NCI-H82 (cell line): ENCODE data around the gene DMC1.
"Not testable (repeated sequence)": the region's sequence is repeated elsewhere in the genome, so short reads cannot be mapped to it uniquely, and the experiment has no call there.

Source experiments
- DNase-seq: peaks from one replicate; lab custom pipeline; 2025; lab: John Stamatoyannopoulos, UW

DMC1 gene

DNA sequence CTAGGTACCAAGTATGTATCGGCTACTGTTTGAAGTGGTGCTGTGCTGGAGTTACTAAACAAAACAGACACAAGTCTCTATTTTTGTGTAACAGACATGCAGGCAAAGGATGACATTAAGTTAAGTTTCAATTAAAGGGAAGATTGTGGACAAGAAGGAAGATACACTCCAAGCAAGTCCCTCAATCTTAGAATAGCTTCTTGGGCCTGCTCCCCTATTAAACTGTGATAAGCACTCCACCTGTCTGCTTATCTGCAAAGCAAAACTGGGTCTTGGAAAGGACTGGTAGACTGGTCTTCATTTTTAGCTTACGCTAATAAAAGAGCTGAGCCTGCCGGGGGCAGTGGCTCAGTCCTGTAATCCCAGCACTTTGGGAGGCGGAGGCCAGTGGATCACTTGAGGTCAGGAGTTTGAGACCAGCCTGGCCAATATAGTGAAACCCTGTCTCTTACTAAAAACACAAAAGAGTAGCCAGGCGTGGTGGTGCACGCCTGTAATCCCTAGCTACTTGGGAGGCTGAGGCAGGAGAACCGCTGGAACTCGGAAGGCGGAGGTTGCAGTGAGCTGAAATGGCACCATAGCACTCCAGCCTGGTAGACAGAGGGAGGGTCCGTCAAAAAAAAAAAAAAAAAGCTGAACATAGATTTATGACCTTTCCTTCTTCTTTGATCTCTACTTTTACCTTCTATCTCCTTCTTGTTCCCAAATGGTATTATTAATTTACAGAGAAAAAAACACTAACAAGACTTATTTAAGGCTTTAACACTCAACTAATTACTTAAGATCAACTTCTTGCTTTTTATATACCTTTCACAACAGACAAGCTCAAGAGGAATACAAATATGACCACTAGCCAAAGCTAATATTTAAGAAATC lies 67.9 kb downstream of the DMC1 start:
- DNase-seq = no peak

DNA sequence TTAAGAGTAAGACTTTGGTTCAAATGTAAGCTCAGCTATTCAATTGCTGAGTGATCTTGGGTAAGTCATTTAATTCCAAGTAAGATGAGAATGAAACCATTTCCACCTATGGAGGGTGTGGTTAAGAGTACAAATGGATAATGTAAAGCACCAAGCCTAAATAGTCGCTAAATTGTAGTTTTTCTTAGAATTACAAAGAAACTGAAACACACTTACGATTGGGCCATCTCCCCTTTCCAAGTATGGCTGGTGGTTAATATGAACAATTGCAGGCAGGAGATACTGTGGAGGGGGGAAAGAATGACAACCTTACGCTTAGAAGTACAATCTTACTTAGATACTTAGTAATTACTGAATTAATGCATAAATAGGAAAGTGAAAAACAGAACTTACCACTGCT lies 72.1 kb downstream of the DMC1 start:
- DNase-seq = no peak

DNA sequence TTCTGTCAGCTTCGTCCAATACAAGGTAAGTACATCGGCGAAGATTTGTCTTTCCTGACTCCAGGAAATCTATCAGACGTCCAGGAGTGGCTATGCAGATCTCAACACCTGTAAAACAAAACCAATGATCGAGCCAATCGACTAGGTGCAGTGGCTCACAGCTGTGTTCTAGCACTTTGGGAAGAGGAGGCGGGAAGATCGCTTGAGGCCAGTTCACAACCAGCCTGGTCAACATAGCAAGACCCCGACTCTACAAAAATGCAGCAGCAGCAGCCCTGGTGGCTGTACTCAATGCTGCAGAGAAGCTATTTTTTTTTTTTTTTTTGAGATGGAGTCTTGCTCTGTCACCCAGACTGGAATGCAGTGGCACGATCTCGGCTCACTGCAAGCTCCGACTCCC lies 75.0 kb downstream of the DMC1 start:
- no peak for DNase-seq

DNA sequence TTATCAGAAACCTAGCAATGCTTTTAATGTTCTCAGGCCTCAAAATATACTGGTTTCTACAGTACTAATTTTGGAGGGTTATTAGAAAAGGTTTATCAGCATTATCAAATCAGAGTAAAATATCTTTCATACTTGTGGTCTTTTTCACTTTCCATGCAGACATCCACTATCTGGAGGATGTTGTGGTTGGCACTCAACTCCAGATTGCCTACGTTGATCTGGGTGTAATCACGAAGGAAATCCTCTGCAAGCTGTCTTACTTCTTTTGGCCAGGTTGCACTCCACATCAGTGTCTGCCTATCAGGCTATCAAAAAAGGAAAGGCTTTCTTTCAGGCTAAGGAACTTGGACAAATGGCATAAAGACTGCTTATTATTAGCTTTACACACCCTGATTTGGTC lies 75.5 kb downstream of the DMC1 start:
- no peak for DNase-seq

DNA sequence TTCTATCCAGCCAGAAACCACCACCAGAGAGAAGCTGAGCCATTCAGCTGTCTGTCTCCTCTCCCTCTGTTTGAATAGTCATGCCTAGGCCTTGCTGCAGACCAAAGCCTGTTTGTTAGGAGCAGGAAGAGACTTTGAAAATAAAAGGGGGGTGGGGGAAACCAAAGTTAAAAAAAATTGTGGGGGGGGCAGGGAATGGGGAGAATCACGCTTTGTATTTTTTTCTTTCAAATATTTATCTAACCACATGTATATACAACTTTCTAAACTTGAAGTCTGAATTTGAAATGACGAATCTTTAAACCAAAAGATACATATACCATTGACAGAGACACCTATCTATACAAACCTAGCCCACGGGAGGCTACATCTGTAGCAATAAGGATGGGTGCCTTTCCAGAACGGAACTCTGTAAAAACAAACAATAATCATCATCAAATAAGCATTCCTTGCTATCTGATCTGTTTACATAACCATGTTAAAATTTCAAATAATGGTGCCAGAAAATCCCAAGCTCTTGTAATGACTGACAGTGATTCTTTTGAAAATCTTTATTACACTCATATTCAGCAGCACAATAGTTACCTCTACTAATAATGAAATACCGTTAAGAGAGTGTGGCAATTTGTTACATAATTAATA lies 78.2 kb downstream of the DMC1 start:
- DNase-seq = no peak

DNA sequence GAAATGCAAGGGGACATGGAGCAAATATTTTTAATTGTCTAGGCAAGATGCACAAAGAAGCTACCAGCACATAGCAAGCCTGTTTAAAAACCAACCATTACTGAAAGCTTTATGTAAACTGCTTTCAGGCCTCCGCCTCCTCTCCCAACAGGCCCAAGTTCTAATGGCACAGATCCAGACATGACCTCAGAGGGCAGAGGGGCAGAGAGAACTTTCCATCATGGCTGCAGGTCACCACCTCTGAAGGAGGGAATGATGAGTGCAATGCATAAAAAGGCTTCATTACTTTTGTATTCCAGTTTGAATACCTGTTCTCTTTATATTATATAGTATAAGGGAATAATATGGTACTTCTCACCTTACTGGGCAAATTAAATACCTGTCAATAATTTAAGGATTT lies 79.1 kb downstream of the DMC1 start:
- DNase-seq = no peak

DNA sequence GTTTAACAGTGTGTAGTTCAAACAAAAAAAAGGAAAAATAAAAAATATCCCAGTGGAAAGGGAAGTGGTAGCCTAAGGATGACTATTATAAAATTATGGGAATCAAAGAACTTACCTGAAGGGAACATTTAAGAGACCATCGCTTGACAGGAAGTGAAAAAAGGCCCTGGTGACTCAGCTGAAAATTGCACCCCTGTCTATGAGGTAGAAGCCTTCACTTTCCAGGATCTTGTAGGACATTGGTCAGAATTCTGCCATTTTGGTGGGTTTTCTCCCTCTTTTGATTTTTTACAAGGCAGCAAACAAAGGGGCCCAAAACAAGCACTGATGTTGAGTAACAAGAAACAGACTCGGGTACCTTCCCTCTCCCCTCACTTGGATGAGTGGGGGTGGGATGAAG lies 79.5 kb downstream of the DMC1 start:
- DNase-seq = no peak

DNA sequence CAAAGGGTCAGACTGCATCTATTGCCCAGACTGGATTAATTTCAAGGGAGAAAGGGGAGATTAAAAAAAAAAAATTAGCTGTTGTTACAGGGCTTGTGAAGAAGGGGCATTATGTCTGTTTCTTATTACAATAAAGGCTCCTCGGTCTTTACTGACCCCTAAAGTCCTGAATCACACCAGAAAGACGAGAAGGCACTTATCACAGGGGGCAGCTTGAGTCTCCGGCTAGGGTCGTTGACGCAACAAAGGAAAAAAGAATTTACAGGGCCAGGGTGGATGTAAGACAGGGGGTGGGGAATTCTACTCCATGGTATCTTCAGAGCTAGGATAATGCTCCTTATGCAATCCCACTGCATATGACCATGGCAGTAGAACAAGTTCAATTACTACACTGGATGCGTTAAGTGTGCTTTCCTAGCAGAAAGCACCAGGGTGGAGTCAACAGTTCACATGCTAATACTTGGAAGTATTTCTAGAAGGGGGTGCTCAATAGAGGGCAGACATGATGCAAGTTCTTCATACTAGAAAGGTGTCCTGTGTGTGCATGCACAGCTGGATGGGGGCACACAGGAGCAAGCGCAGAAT lies 80.3 kb downstream of the DMC1 start:
- no peak for DNase-seq

DNA sequence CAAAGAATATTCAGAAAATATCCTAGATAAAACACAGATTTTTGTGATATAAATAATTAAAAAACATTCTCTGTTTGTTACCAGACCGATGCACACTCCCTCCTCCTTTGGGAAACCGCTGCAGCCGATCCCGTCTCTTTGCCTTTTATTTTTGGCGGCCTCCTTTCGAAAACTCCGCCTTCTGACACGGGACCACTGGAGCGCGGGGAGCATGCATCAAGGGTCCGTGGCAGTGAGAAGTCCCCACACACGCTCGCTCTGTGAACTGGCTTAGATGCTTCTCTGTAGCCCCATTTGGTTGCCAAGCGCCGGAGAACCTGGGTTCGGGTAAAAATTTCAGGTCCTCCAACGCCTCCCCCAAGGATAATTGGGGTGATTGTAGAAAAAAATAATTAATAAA lies 80.8 kb downstream of the DMC1 start:
- DNase-seq = no peak

DNA sequence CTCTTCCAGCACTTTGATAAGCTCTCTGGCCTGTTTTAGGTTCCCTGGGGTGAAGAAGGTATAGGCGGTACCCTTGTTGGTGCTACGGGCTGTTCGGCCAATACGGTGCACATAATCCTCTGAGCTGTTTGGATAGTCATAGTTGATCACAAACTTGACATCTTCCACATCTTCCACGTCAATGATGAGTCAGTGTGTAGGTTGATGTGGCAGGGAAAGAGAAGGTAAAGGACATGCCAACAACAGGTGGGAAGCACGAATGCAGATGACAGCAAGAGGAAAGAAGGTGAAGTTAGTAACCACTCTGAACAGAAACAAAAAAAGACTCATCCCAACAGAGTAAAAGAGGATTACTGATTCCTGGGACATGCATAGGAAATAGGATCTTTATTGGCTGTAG lies 82.0 kb downstream of the DMC1 start:
- no peak for DNase-seq

DNA sequence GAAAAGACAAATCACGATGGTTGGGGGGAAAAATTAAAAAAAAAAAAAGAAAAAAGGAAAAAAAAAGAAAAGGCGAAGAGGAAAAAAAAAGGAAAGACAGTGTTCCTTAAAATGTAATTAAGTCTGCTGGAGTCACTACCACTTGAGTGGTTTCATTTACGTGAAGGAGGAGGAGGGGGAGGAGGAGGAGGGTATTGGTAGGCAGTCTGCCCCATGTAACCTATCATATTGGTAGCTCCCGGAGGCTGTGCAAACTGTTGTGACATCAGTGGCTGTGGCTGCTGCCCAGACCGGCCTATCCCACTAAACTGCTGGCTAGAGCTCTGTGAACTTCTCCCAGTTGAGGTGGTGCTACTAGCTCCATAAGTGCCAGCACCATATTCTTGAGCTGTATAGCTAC lies 84.2 kb downstream of the DMC1 start:
- DNase-seq = no peak

DNA sequence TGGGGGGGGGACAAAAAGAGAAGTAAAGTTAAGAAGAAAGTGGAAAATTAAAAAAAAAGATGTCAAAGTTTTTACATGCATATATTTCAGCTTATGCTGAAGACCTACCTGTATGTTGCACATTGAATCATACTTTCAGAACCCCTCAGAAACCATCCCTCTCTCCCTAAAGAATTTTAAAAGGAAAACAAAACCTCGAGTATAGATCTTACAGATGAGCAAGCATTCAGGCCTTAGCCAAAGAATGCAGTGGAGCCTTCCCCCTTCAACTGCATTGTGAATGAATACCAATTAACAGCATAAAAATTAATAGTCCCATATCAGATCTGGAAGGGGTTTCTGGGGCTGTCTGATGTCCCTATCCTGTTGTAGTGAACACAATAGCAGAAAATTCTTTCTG lies 85.7 kb downstream of the DMC1 start:
- no peak for DNase-seq

DNA sequence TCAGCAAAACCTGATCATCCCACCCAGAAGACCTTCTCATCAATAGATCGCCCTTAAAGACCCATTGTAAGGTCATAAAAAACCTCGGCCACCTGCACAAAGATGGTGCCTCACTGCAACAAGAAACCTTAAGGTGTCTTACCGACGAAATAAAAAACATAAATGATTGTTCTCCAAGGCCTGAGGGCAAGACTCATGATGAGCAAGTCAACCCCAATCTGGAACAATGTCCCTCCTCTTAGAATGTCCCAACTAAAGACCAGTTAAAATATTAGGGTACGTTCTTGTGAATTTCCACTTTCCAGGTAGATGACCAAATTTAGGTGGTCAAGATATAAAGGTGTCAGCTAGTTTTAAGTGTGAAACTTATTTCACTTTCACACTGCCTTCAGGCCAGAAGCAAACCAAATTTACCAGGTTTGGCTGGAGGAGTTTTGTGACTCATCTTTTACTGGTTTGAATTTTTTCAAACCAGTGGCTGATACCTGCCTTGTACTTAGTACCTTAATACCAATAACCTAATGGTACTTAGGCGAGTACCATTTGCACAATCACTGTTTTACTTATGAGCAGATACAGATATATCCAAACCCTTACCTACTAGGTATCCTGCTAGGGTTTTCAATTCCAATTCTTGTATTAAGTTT lies 87.2 kb downstream of the DMC1 start:
- no peak for DNase-seq

DNA sequence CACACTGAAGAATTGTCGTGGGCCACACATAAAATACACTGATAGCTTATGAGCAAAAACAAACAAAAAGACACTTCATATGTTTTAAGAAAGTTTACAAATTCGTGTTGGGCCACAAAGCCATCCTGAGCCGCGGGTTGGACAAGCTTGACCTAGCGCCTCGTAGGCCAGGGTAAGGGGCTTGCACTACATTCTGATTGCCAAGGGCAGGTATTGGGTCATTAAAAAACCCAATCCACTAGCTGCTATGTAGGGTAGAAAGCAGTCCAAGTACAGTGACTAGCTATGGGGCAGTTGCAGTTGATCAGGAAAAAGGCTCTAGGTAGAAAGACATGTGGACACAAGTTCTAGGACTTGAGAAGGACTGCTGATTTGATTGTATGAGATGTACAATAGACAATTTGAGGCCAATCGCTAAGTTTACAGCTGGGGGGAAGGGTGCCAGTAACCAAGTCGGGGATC lies 88.1 kb downstream of the DMC1 start:
- no peak for DNase-seq

DNA sequence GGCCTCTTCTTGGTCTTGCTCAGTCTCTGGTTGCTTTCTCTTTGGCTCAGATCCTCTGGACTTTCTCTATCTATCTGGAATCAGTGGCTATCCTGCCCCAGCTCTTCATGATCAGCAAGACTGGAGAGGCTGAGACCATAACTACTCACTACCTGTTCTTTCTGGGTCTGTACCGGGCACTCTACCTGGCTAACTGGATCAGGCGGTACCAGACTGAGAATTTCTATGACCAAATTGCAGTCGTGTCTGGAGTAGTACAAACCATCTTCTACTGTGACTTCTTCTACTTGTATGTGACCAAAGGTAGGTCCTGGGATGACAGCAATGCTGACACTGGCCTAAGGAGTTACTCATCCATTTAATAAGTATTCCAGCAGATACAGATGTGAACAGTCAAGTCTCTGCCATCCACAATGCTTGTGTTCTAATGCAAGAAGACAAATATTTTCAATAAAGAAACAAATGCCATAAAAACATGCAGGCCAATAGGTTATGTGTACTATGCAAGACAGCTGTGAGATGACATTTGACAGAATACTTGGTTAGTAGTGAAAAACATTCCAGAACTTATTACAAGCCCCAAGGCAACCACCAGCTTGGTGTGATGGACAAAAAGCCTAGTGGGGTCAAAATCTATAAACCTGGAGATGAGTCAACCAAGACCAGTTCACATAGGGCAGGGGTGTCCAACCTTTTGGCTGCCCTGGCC lies 88.7 kb downstream of the DMC1 start:
- DNase-seq = no peak

DNA sequence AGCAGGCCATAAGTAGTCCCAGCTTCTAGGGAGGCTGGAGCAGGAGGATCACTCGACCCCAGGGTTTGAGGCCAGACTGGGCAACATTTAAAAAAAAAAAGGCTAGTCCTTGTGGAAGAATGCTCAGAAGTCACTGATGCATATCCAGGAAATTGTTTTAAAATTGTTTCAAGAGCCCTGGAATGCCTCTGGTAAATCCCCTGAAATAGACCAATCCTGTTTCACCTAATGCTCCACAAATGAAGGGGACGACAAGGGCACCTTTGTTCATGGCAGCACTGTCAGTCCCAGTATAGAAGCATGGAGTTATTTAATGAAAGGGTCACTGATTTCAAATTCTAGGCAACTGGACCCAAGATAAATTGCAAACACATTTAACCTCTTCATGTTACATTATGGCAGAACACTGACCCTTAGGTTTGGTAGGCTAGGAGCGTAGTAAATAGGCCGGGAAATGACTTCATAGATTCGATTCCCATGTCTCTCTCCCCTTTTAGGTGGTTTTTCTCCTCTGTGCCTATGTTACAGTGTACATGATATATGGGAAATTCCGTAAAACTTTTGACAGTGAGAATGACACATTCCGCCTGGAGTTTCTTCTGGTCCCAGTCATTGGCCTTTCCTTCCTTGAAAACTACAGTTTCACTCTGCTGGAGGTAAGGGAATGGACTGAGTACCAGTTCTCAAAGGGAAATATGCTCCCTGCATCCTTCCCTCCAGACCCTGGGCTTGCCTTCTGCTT lies 90.7 kb downstream of the DMC1 start:
- DNase-seq = no peak

DNA sequence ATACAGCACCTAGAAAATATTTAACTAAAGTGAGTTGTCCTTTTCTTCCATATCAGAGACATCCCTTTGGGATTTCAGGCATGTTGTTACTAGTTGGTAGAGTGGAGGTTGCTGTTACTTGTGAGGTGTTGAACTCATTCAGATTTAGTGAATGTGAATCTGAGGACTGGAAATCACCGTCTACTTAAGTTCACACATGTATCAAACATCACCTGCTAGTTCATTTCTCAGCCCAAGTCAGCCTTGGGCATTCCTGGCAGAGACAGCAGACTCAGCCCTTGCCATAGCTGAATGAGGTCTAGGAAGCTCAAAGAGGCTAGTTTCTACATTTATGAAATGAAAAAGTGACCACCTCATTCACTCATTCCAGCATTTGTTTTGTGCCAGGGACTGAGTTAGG lies 92.4 kb downstream of the DMC1 start:
- no peak for DNase-seq

DNA sequence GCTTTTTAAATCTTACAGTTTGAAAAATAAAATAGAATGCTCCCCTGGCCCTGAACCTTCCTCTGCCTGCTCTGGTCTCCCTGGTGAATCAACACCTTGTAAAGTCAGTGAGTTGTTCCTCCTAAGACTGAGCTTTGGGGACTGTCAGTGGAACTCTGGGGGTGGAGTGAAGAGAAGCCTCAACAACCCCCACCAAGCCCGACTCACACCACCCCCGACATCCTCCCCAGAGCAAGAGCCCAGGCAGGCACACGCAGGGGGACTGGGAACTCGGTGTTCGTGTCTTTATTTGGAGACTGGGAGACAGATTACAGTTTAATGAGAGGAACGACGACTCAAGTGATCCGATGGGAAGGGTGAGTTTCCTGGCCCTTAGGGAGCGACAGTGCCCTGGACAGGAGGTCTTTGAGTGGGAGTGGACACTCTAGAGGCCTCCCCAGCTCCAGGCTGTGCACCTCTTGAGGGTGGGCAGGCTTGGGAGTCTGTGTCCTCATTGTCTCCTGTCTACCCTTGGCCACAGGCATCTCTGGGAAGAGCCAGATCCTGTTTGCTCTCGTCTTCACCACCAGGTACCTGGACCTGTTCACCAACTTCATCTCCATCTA lies 95.9 kb downstream of the DMC1 start:
- DNase-seq = no peak

DNA sequence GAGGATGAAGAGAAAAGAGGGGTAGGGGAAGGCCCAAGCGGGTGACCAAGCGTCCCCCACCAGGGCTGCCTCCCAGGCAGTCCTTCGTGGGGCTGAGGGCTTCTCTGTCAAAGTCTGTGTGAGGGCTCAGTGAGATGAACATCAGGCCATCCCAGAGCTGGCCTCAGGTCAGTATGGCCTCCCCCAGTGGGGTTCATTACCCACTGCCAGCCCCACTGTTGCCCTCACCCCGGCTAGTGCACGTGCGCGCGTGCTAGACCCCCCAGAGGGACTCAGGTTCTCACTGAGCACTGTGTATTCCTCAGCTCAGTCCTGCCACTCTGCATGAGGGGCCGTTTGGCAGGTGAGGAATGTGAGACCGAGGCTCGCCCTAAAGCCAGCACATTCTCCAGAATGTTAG lies 98.7 kb downstream of the DMC1 start:
- DNase-seq = no peak

DNA sequence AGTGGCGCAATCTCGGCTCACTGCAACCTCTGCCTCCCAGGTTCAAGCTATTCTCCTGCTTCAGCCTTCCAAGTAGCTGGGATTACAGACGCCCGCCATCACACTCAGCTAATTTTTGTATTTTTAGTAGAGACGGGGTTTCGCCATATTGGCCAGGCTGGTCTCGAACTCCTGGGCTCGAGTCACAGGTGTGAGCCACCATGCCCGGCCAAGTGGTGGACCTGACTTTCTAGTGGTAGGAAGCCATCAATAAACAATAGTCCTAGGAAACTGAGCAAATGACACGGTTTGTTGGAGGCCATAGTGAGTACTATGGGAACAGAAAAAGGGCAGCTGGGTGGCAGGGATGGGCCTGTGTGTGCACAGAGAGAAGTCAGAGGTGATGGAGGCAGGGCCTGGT lies 99.8 kb downstream of the DMC1 start:
- DNase-seq = not testable (repeated sequence)

DNA sequence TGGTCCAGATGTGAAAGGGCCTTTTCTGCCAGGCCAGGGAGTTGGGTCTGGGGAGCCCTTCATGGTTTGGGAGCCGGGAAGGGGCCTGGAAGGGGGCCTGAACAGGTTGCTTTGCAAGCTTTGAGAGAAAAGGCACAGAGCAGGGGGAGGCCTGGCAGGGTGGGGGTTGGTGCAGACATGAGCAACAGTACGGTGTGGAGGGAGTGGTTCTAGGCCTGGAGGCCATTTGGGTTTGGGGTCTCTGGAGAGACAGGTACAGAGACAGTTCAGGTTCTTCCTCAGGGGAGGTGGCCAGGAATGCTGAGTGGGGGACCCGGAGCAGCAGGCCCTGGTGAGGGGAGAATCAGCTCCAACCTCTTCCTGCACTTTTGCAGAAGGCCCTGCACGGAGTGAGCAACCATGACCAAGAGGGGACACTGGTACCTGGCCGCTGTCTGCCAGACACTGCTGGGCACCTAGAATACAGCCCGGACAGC lies 100.6 kb downstream of the DMC1 start:
- DNase-seq = no peak
